ENCODE data around the gene MCRIP1. TPM values are rescaled to one million over a fixed set of nuclear protein-coding genes. Genes with fewer than 3 reads are reported as not detected.

MCRIP1 gene
- total and polyA plus RNA-seq, 2 of the 13 experiments (the other 11 are each of a cell fraction or from before 2014, with no cell fraction given) = 79.7 to 84.9 TPM

DNA sequence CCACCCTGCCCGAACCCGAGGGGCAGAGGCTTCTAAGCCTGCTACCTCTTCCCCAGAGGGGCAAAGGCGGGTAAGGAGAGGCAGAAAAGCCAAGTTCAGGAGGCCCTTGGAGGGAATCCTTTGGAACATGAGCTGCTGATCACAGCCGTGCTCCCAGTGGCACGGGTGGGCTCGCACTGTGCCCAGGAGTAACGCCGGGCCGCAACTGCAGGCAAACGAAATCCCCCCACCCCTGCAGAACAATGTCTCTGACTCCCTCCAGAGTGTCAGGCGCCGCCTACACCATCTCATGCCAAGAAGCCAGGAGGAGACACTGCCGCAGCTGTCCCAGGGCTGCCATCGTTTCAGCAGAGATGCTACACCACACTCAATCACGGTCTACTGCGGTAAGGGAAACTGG is 18.3 kb upstream of the MCRIP1 start (continued):
- TF ChIP-seq, protein P1, sequence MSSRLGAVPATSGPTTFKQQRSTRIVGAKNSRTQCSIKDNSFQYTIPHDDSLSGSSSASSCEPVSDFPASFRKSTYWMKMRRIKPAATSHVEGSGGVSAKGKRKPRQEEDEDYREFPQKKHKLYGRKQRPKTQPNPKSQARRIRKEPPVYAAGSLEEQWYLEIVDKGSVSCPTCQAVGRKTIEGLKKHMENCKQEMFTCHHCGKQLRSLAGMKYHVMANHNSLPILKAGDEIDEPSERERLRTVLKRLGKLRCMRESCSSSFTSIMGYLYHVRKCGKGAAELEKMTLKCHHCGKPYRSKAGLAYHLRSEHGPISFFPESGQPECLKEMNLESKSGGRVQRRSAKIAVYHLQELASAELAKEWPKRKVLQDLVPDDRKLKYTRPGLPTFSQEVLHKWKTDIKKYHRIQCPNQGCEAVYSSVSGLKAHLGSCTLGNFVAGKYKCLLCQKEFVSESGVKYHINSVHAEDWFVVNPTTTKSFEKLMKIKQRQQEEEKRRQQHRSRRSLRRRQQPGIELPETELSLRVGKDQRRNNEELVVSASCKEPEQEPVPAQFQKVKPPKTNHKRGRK (CRISPR knock-in tag; IDR thresholded peaks at IDR 0.05) = no peak
- TF ChIP-seq ZNF337 (CRISPR knock-in tag; IDR thresholded peaks at IDR 0.05; ENCODE audit: borderline replicate concordance, low read depth) = no peak
- TF ChIP-seq, protein P2, sequence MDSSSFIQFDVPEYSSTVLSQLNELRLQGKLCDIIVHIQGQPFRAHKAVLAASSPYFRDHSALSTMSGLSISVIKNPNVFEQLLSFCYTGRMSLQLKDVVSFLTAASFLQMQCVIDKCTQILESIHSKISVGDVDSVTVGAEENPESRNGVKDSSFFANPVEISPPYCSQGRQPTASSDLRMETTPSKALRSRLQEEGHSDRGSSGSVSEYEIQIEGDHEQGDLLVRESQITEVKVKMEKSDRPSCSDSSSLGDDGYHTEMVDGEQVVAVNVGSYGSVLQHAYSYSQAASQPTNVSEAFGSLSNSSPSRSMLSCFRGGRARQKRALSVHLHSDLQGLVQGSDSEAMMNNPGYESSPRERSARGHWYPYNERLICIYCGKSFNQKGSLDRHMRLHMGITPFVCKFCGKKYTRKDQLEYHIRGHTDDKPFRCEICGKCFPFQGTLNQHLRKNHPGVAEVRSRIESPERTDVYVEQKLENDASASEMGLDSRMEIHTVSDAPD (CRISPR knock-in tag; IDR thresholded peaks at IDR 0.05) = no peak
- TF ChIP-seq, protein P3, sequence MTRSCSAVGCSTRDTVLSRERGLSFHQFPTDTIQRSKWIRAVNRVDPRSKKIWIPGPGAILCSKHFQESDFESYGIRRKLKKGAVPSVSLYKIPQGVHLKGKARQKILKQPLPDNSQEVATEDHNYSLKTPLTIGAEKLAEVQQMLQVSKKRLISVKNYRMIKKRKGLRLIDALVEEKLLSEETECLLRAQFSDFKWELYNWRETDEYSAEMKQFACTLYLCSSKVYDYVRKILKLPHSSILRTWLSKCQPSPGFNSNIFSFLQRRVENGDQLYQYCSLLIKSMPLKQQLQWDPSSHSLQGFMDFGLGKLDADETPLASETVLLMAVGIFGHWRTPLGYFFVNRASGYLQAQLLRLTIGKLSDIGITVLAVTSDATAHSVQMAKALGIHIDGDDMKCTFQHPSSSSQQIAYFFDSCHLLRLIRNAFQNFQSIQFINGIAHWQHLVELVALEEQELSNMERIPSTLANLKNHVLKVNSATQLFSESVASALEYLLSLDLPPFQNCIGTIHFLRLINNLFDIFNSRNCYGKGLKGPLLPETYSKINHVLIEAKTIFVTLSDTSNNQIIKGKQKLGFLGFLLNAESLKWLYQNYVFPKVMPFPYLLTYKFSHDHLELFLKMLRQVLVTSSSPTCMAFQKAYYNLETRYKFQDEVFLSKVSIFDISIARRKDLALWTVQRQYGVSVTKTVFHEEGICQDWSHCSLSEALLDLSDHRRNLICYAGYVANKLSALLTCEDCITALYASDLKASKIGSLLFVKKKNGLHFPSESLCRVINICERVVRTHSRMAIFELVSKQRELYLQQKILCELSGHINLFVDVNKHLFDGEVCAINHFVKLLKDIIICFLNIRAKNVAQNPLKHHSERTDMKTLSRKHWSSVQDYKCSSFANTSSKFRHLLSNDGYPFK (CRISPR knock-in tag; IDR thresholded peaks at IDR 0.05; ENCODE audit: borderline replicate concordance) = 0 out of 2 replicates have a peak, but pooled peaks have one; percentile 3
- TF ChIP-seq ZNF224 (CRISPR knock-in tag; IDR thresholded peaks at IDR 0.05) = no peak
- TF ChIP-seq ELF1 (CRISPR knock-in tag; IDR thresholded peaks at IDR 0.05) = no peak
- TF ChIP-seq ZNF225 (CRISPR knock-in tag; IDR thresholded peaks at IDR 0.05) = 0 out of 2 replicates have a peak, but pooled peaks have one; percentile 29
- 0 out of 2 replicates have a peak, but pooled peaks have one; percentile 34 for TF ChIP-seq POLR2AphosphoS2 (IDR thresholded peaks at IDR 0.05; ENCODE audit: low read depth, low read length)
- TF ChIP-seq KAT2B (IDR thresholded peaks at IDR 0.05; ENCODE audit: borderline replicate concordance, low read depth, low read length) = no peak
- TF ChIP-seq CBFB (CRISPR knock-in tag; IDR thresholded peaks at IDR 0.05) = no peak
- TF ChIP-seq, protein P4, sequence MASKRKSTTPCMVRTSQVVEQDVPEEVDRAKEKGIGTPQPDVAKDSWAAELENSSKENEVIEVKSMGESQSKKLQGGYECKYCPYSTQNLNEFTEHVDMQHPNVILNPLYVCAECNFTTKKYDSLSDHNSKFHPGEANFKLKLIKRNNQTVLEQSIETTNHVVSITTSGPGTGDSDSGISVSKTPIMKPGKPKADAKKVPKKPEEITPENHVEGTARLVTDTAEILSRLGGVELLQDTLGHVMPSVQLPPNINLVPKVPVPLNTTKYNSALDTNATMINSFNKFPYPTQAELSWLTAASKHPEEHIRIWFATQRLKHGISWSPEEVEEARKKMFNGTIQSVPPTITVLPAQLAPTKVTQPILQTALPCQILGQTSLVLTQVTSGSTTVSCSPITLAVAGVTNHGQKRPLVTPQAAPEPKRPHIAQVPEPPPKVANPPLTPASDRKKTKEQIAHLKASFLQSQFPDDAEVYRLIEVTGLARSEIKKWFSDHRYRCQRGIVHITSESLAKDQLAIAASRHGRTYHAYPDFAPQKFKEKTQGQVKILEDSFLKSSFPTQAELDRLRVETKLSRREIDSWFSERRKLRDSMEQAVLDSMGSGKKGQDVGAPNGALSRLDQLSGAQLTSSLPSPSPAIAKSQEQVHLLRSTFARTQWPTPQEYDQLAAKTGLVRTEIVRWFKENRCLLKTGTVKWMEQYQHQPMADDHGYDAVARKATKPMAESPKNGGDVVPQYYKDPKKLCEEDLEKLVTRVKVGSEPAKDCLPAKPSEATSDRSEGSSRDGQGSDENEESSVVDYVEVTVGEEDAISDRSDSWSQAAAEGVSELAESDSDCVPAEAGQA (IDR thresholded peaks at IDR 0.05; ENCODE audit: low read depth) = no peak
- TF ChIP-seq, protein P4 (CRISPR knock-in tag; IDR thresholded peaks at IDR 0.05; ENCODE audit: borderline replicate concordance) = no peak
- no peak for TF ChIP-seq MEIS2 (CRISPR knock-in tag; IDR thresholded peaks at IDR 0.05)
- 0 out of 2 replicates have a peak, but pooled peaks have one; percentile 4 for TF ChIP-seq JUNB (CRISPR knock-in tag; IDR thresholded peaks at IDR 0.05; ENCODE audit: borderline replicate concordance)
- TF ChIP-seq AGO2 (optimal IDR thresholded peaks at IDR 0.05; ENCODE audit: low read depth, low read length) = peak; percentile 57
- TF ChIP-seq HDAC2 (CRISPR knock-in tag; IDR thresholded peaks at IDR 0.05) = no peak
- peak; percentile 43; the same call in 1 of the 2 replicates for TF ChIP-seq RBFOX2 (IDR thresholded peaks at IDR 0.05; ENCODE audit: low read depth, low read length)
